ENCODE data around the gene LRBA.
"Not testable (repeated sequence)": the region's sequence is repeated elsewhere in the genome, so short reads cannot be mapped to it uniquely, and the experiment has no call there.

LRBA gene

GRCh38 chr4:150723727-150724411 is 291.2 kb downstream of the LRBA start:
- no peak for DNase-seq

DNA sequence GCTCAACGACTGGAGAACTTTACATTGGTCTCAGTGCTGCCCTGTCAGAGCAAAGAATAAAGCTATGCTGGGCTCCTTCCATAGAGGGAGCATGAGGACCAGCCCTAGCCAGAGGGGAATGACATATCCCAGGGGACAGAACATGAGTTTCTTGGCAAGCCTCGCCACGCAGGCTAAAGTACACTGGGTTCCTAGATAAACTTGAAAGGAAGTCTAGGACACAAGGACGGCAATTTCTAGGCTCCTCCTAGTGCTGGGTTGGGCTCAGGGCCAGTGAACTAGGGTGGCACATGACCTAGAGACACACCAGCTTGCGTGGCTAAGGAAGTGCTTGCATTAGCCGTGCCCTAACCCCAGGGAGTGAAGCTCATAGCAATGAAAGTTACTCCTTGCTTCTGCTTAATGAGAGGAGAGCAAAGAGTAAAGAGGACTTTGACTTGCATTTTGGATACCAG is 292.1 kb downstream of the LRBA start:
- DNase-seq = no peak

- DNase-seq = no peak
Observed at GRCh38 chr4:150720973-150721518, 294.0 kb downstream of the LRBA start.

- no peak for DNase-seq
Observed at GRCh38 chr4:150717952-150718351, 297.1 kb downstream of the LRBA start.

GRCh38 chr4:150714462-150715438 is 300.3 kb downstream of the LRBA start:
- no peak for DNase-seq

DNA sequence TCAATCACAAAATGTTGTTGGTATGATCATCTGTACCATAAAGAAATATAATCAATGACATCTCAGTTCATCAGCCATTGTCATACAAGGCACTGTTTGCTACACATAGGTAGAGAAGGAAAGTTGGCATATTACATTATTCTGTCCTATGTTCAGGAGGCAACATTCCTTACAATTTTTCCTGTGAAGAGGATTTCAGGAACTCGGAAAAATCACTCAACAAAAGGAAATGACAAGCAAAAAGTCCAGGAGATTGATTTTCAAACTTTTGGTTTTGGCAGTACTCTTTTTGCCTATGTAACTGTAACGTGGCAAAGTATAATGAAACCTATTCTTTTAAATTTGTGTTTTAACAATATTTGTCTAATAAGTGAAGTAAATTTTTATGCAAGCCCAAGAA is 301.8 kb downstream of the LRBA start:
- DNase-seq = no peak

GRCh38 chr4:150710770-150711375 is 304.2 kb downstream of the LRBA start:
- no peak for DNase-seq

DNA sequence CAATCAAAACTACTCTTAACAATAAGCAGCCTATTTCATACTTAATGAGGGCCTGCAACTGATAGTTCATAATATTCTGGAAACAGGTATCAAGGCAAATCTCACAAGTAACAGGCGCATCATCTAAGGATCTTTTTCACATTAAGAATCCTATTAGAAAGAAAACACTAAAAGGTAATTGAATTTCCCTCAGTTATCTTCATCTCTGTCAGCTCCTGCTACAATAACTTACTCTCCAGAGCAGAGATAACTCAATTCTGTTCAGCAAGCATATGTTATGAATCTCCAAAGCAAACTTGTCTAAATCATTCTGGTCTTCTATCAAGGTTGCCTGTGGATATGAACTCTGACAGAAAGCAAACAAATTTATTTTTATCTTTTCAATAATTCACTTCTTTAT is 307.1 kb downstream of the LRBA start:
- DNase-seq = no peak

- DNase-seq = no peak
Observed at GRCh38 chr4:150699599-150699998, 315.5 kb downstream of the LRBA start.

DNA sequence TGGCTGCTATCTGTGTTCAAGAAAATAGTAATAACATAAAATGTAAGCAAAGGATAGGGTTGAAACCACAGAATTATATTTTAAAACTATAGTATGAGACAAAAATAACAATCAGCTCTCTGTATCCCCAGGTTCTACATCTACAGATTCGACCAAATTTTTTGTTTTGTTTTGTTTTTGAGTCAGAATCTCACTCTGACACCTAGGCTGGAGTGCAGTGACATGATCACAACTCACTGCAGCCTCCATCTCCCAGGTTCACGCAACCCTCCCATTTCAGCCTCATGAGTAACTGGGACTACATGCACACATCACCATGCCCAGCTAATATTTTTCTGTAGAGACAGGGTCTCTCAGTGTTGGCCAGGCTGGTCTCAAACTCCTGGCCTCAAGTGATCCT is 319.9 kb downstream of the LRBA start:
- no peak for DNase-seq

GRCh38 chr4:150694438-150694837 is 320.6 kb downstream of the LRBA start:
- DNase-seq = no peak

GRCh38 chr4:150683775-150684350 is 331.2 kb downstream of the LRBA start:
- no peak for DNase-seq

- DNase-seq = no peak
Observed at GRCh38 chr4:150682126-150682525, 333.0 kb downstream of the LRBA start.

- DNase-seq = no peak
Observed at GRCh38 chr4:150681063-150681462, 334.0 kb downstream of the LRBA start.

DNA sequence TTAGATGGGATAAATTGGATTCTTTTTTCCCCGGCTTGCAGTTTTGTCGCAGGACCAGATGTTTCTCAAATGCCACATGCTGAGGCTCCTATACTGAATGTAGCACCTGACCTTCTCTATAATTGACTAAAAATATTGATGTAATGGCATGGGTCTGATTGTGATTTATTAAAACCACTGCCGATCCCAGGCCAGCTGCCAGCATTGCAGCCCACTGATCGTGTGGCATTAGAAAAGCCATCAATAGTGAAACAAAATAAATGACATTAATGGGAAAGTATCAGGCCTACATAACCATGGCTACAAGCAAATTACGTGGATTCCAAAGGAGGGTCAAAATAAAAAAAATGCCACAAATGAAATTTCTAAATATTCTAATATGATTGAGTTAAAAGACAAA is 334.4 kb downstream of the LRBA start:
- no peak for DNase-seq

GRCh38 chr4:150679765-150680343 is 335.2 kb downstream of the LRBA start:
- no peak for DNase-seq

DNA sequence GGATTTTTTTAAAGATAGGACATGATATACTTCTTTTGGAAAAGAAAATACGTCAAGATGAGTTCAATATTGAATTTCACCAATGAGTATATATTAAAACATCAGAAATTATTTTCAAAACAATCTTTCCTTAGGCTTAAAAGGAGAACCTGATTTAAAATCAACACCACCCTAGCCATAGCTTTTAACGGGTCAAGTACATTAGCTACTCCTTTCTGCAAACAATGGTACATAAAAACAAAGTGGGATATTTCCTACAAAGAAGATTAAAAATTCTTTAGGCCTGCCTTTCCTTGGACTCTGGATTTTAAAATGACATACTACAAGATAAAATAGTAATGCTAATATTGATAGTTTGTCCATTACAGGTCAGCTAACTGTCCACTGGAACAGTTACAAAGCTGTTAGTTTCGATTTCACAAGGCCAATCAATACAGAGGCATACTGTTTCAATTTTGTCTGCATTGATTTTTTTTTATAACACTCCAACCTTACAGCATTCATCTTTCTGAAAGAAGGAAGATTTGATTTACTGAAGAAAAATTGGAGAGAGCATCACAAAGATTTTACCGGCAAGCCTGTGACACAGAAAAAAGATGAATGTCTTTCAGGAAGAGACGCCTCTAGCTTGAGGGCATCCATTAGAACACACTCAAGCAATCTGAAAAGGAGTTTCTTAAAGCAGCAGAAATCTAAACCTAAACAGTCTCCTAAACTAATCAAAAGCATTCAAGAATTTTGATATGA is 335.9 kb downstream of the LRBA start:
- DNase-seq = no peak

DNA sequence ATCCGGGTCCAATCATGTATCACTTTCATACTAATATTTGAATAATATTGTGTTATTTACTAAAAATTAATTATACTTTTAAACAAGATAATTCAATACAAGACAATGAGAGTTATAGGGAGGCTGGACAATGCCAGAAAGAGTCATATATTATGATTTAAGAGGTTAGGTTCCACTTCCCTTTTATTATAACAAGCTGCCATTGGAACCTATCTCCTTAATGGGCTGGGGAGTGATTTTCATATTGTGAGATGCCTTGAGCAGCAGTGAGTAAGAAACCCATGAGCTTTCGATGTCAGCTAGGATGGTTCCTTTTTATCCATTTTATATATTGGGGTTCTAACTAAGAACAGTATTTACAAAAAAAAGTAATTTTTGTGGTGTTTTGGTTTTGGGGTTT is 341.3 kb downstream of the LRBA start:
- no peak for DNase-seq

DNA sequence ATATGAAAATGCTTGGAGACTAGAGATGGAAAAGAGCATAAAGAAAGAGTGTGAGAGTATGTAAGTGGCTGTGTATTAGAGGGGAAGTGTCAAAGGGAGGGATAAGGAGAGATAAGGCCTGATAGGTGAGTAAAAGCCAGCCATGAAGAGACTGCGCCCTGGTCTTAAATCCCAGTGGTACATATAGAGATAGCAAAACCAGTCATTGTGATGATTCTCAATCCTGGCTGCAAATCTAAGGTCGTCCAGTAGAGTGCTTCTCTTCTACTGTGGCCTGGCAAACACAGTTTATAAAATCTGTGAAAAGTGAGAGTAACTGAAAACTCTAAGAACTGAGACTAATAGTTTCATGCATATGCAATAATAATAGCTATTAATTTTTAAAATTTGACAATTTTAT is 346.3 kb downstream of the LRBA start:
- no peak for DNase-seq

DNA sequence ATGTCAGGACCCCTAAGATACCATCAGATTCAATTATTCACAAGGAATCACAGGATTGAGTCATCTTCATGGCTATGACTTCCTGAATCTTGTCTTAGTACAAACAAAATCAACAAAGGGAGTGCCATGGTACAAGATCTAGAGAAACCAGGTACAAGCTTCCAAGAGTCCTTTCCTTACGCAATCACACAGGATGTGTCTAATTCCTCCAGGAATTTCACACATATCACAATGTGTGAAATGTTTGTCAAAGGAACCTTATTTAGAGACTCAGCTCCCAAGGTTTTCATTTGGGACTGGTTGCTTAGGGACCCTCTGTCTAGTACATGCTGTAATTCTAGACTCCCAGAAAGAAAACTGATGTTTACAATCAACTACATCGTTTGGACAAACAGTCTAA is 350.1 kb downstream of the LRBA start:
- DNase-seq = peak; percentile 58

GRCh38 chr4:150662686-150663085 is 352.4 kb downstream of the LRBA start:
- no peak for DNase-seq

DNA sequence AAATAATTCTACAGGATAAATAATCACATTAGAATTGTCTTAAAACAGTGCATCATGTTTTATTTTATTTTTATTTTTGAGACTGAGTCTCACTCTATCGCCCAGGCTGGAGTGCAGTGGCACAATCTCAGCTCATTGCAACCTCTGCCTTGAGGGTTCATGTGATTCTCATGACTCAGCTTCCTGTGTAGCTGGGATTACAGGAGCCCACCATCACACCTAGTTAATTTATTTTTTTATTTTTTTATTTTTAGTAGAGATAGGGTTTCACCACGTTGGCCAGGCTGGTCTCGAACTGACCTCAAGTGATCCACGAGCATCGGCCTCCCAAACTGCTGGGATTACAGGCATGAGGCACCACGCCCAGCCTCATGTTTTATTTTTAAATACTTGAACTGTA is 353.5 kb downstream of the LRBA start:
- DNase-seq = not testable (repeated sequence)
